Hematopoietic multipotent progenitor cell treated with erythropoietin and hydrocortisone succinate and interleukin-3 and kit ligand, for 8 days (in vitro differentiated cells): Measurements from ENCODE around the gene RAI1.

ENCODE experiments used
- DNase-seq: peaks from one replicate; pipeline ENCODE4 v3.0.0-alpha.2; 2015

RAI1 gene

GRCh38 chr17:17768424-17769088 lies 87.3 kb downstream of the RAI1 start:
- no peak for DNase-seq

- DNase-seq: no peak
Observed at GRCh38 chr17:17769869-17770631, 88.8 kb downstream of the RAI1 start.

DNA sequence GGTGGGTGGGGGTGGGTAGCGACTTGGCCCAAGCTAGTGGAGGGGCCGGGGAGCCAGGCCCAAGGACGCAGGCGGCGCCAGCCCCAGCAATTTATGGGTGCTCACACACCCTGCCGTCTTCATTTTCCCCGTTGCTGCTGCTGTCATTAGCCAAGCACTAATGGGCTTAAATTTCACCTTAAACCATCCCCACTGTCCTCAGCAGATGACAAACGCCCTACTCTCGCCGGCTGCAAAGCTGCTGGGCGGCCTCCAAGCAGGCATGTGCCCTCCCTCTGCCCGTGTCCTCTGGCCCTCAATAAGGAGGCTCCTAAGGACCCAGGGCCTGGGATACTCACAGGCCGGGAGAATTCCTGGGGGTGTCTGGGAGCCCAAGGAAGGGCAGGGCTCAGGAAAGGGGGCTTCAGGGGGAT lies 89.4 kb downstream of the RAI1 start:
- no peak for DNase-seq

DNA sequence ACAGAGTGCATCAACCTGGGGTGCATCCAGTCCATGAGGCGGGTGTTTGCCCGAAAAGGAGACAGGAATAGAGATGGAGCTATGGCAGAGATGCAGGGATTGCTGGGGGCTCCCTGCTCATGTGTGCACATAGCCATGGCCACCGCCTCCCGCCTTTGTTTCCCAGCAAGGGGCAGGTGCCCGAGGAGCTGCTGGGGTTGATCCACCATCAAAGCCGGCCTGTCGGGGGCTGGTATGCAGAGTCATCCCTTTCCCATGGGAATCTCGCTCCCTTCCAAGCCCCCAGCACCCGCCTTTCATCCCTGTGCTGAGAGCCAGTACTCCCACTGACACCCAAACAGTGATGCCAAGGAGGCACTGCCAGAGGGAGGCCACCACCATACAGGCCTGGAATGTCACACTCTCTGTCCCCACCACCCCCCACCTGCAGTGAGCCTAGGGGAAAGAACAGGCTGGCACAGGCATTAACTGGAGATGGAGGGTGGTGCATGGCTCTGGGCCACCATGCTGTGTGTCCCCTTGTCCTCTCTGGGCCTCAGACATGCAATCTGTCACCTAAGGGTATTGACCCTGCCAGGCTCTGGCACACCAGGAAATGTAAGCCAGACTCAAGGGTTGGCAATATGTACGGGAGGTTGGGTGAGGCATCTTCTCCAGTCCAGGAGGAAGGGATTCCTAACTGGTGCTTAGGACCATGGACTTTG lies 90.4 kb downstream of the RAI1 start:
- DNase-seq: no peak

DNA sequence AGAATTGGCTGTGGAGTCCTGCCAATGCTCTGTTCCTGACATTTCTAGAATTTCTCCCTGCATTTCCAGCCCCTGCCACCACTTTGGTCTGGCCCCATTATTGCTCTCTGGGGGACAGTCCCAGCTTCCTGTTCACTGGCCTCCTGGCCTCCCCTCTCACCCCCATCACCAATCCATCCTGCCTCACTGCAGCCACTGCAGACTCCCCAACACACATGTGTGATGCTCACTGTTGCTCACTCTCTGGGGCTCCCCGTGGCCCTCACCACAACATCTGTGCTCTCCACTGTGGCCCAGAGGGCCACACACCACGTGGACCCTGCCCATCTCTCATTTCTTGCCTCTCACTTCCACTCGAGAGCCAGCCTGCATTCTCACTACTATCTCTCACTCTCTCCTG lies 91.0 kb downstream of the RAI1 start:
- DNase-seq: no peak

DNA sequence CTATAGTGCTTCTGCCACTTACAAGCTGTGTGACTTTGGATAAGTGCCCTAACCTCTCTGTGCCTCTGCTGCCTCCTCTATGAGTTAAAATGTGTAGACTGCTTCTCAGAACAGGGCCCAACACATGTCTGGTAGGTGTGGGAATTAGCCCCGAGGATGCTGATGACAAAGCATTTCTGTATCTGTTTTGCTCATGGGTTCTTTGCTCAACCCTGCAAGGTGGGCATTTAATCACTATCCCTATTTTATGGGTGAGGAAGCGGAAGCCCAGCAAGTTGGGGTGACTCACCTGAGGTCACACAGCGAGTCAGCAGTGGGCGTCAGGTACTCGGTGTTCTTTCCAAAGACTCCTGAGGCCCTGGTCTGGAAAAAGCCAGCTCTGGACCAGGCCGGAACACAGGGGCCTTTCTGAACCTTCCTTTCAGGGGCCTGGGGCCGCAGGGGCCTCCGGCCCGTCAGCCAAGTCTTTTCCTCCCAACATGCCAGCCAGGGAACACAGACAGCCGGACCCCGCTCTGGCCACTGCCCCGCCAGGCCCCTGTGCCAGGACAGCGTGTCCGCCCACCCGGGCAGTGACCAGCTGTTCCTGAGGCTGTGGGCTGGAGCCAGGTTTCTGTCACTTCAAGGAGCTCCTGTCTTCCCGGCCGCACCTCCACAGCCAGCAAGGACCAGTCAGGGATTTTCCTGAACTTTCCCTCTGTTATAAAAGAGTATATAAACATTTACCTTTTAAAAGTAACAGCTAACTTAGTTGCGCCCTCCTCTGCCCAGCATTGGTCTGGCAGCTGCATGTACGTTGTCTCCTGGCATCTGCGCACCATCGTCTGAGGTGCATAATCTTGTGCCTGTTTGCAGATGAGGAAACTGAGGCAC lies 93.0 kb downstream of the RAI1 start:
- DNase-seq: no peak

DNA sequence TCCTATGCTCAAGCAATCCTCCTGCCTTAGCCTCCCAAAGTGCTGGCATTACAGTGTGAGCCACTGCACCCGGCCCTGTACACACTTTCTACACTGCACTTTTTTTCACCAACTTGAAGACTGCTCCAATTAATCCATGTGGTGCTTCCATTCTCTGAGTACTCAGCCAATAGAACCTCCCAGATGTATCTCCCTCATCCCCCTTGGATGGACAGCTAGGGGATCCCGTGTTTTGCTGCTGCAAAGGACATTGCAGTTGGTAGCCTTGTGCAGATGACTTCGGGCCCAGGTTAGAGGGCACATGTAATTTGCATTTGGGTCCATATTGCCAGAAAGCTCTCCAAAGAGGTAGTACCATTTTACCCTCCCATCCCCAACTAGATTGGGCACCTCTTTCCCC lies 95.6 kb downstream of the RAI1 start:
- DNase-seq: no peak

DNA sequence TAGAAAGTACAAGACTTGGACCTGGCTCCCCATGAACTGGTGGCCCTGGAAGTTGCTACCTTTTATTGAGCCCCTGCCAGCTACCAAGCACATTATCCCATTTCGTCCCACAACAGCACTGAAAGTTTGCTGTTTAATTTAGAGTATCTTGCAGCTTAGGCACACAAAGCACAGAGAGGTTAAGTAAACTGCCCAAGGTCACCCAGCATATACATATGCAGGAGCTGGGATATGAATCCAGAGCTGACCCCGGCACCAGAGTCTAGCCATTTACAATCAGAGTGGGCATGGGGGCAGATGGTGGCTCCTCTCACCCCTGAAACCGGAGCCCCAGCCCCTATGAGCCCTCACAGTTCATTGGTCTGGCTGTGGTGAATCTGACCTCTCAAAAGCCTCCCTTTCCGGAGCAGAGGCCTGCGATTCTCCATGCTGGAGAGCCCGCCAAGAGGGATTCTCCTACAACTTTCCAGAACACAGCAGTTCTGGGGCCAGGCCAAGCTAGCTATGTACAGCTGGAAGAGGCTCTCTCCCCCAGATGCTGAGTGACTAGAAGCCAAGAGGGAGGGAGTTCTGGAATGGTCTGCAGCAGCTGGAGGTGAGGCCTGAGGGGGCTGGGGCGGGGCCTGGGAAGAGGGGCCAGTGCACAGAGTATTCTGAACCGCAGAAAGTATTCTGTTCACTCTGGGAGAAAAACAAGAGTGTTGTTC lies 97.2 kb downstream of the RAI1 start:
- no peak for DNase-seq

GRCh38 chr17:17779015-17779611 lies 97.9 kb downstream of the RAI1 start:
- DNase-seq: no peak

GRCh38 chr17:17780922-17781590 lies 99.8 kb downstream of the RAI1 start:
- DNase-seq: no peak

- DNase-seq: peak; percentile 15
Observed at GRCh38 chr17:17781591-17782496, 100.6 kb downstream of the RAI1 start.

DNA sequence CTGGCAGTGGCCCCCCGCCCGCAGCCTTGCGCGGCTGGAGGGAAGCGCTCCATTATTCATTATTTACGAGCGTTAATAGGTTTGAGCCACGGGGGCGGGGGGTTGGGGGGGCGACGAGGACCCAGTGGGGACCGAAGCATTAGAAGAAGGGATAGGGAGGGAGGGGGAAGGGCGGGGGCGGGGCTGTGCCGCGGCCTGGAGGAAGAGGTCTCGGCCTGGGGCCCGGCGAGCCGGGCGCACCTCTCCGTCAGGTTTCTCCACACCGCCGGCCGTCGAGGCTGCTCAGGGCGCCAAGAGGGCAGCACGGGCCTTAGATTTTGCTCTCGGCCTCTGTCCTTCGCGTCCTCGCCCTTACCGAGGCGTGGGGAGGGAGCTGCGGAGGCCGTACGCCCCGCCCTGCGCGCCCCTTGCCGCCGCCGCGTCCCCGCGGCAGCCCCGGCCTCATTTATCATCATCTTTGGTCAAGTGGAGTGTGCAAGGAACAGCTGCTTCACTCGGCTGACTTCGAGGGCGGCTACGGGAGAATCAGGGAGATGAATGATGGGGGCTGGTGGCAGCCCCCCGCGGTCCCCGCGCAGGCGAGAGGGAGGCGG lies 101.4 kb downstream of the RAI1 start:
- DNase-seq: no peak

- no peak for DNase-seq
Observed at GRCh38 chr17:17783116-17783824, 102.0 kb downstream of the RAI1 start.

DNA sequence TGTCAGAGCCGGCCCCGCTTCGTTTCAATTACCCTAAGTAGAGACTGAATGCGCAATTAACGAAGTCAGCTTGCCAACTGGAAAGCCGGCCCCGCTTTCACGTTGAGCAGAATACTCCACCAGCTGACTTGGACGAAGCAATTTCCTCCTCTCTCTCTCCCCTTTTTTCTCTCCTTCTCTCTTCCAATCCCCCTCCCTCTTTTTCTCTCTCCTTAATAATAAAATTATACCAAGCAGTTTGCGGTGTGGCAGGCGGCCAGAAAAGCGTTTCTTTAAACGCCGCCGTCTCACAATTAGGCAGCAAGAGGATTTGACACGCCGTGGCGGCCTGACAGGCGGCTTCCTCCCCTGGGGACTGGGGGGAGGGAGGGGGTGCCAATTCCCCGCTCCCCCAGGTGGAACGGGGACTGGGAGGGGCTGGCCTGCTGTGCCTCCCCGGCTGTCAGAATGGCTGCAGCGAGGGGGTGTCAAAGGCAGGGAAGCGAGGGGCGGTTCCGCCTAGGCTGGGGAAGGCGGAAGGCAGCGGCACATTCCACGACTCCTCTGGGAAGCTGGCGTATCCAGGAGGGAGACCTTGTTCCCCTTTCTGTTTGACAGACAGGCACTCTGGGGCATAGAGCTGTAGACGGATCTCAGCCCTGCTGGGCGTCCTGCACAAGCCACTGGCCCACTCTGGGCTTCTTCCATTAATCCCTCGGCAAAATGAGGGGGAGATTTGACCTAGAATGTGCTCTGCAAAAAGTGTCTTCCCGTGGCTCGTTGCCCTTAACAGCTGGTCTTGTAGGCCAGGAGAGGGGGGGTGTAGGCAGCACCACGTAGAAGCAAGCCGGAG lies 102.8 kb downstream of the RAI1 start:
- DNase-seq: peak; percentile 57

DNA sequence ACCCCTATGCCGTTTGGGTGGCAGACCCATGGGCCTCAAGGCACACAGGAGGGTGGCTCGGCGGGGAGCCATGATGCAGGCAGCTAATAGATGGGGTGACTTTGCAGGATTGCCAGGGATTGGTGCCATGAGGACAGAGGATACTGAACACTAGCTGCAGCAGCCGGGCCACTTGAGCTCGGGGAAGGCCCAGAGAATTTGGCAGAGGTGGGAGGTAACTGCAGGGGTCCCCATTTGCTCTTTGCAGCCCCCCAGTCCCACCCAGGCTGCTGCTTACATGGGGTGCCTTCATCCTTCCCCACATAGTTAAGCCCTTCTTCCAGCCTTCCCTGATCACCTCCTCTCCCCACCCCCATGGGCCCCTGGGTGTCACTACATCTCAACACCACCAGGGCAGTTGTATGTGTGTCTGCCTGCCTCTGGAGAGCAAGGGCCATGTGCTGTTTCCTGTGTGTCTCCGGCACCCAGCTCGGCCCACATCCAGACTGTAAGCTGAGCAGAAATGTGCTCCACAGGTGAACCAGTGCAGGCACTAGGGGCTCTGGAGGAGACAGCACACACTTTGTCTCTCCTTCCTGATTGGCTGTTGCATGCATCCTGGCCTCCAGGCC lies 103.5 kb downstream of the RAI1 start:
- DNase-seq: peak; percentile 24

- no peak for DNase-seq
Observed at GRCh38 chr17:17785407-17785806, 104.1 kb downstream of the RAI1 start.

- DNase-seq: no peak
Observed at GRCh38 chr17:17786998-17787397, 105.7 kb downstream of the RAI1 start.

GRCh38 chr17:17787568-17787967 lies 106.3 kb downstream of the RAI1 start:
- no peak for DNase-seq
